GM12801 (cell line): ENCODE measurements around the gene CA10.

ENCODE experiments used
- TF ChIP-seq, protein P1 (sequence below): IDR thresholded peaks from one replicate; pipeline ENCODE4 v1.5.1; 2011; ENCODE audit warnings: control low read depth; ENCODE audit not compliant: insufficient read length; ENCODE audit errors: extremely low read depth

Gene CA10

DNA sequence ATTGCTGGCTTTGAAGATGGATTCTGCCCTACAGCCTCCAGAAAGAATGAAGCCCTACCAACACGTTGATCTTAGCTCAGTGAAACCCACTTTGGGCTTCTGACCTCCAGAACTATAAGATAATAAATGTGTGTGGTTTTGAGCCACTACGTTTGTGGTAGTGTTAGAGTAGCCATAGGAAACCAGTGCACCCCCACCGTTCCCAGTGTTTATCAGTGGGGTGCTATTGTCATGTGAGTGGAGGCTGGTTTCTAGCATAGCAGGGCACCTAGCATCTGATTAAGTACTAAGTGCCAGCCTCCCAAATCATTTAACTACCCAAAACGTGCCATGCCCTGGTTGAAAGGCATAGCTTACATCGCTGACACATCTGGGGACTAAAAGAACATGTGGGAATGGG, 474.3 kb downstream of the CA10 start:
- TF ChIP-seq, protein P1, sequence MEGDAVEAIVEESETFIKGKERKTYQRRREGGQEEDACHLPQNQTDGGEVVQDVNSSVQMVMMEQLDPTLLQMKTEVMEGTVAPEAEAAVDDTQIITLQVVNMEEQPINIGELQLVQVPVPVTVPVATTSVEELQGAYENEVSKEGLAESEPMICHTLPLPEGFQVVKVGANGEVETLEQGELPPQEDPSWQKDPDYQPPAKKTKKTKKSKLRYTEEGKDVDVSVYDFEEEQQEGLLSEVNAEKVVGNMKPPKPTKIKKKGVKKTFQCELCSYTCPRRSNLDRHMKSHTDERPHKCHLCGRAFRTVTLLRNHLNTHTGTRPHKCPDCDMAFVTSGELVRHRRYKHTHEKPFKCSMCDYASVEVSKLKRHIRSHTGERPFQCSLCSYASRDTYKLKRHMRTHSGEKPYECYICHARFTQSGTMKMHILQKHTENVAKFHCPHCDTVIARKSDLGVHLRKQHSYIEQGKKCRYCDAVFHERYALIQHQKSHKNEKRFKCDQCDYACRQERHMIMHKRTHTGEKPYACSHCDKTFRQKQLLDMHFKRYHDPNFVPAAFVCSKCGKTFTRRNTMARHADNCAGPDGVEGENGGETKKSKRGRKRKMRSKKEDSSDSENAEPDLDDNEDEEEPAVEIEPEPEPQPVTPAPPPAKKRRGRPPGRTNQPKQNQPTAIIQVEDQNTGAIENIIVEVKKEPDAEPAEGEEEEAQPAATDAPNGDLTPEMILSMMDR, result no peak

DNA sequence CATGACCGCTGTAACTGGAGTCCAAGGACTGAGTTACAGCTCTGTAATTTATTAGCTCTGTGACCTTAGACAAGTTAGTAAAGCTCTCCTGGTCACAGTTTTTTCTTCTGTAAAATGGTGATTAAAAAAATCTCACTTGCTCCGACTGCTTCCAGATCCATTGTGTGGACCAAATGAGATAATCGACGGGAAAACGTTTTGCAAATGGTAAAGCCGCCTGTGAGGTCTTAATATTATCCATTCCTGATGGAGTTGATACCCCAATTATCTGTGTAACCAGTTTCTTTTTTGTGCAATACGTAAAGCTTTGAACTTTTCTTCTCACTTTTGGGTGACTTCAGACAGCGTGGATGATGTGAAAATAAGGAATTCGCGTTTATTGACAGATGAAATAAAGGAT, 475.2 kb downstream of the CA10 start:
- TF ChIP-seq, protein P1, result no peak

DNA sequence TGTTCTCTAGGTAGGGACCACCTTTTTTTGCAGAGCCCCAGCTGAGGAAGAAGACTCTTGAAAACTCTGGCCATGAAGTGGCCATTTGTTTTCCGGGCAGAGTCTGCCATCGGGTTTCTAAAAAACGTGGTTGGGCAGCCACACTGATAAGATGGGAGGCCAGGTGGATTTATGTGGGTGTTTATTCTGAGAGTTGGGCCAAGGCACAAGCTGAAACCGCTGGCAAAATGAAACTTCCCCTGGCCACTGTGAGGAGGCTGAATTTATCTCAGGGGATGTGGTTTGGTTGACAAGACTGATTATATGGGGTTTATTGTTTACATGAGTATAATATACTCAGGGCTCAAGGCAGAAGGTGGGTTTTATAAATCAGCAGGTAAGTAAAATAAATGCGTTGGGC, 476.4 kb downstream of the CA10 start:
- TF ChIP-seq, protein P1, result no peak

DNA sequence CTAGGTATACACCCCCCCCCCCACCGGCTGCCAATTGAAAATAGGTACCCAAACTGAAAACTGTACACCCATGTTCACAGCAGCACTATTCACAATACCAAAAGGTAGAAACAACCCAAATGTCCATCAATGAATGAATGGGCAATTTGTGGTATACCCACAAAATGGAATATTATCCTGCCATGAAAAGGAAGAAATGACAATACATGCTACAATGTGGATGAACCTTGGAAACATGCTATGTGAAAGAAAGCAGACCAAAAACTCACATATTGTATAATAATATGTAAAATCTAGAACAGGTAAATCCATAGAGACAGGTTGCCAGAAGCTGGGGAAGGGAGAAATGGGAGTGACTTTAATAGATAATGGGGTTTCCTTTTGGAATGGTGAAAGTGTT, 480.6 kb downstream of the CA10 start:
- TF ChIP-seq, protein P1, result no peak

DNA sequence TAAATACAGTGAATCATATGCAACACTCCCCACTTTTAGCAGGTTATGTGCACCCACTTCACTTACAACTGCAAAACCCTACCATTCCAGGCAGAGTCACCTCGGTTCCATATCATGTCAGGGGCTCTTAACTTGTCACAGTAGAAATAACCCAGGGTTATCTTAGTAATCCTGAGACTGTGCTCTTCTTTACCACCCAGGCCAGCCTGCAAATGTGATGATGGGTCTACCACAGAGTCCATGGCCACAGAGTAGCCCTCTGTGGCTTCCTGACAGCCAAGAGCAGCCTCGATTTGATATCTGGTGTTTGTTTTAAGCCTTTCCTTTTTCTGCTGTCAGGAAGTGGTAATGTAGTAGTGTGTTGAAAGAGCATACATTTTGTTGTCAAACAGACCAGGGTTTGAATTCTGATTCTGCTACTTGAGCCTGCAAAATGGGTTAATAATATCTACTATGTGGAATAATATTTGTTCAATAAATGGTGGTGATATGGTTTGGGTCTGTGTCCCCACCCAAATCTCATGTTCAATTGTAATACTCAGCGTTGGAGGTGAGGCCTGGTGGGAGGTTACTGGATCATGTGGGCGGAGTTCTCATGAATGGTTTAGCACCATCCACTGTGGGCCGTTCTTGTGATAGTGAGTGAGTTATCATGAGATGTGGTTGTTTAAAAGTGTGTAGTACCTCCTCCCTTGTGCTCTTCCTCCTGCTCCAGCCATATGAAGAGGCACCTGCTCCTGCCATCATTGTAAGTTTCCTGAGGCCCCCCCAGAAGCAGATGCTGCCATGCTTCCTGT, 481.6 kb downstream of the CA10 start:
- TF ChIP-seq, protein P1, result no peak

DNA sequence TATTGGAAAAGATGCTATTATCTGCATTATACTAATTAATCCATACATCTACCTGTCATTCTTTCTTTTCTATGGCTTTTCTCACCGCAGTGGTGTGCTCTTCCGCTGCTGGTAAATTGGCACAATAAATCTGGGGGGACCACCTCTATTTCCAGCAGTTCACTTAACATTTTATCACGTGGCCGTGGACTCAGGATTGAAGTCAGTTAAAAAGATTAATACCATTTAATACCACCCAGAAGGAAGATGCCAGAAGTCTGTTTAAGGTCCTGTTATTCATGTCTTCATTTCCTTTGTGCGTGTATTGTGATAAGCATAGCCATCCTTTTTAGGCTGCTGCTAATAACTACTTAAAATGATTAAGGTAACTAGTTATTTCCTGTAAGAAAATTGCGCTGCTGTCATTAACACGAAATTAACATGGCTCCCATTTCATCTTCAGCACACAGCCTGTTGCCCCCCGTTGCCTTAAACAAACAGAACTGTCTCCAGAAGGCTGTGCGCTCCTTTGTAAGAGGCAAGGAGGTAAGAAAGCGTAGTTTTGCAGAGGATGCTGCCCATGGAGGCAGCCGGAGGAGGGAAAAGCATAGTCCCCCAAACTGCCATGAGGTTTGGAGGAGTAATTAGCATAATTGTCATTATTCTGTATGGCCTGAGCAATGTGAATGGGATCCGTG, 483.8 kb downstream of the CA10 start:
- TF ChIP-seq, protein P1, result no peak

DNA sequence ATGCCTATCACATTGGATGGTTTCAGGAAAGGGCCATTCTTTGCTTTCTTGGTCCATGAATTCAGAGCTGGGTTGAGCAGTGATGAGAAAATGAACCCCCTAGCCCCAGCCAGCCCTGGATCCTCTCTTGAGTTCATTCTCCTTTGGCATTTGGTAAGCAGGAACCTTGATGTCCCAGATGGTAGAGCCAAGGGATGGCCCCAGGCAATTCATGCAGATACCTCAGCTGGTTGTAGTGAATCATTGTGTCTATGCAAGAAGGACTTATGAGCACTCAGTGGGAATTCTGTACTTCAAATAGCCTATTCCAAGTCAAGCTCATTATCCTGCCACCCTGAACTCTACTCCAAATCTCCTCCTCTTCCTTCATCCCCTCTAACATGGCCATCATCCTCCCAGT, 485.4 kb downstream of the CA10 start:
- TF ChIP-seq, protein P1, result no peak
